H1 (cell line): ENCODE measurements around the gene CRTAC1.

Source experiments
- CHD2 ChIP-seq: IDR thresholded peaks from 2 replicates; pipeline ENCODE4 v1.6.1; 2012; ENCODE audit warnings: low read length, improper control_type of control experiment
- CTCF ChIP-seq, 3 experiments: IDR thresholded peaks; 1 replicate in 2 of 3; 2 replicates in 1 of 3; pipeline versions ENCODE4 v1.5.1 to v1.6.1; 2011; ENCODE audit warnings: low read length in 3 of 3, mild to moderate bottlenecking in 3 of 3, inconsistent platforms in 2 of 3, low read depth in 1 of 3, moderate library complexity in 1 of 3; ENCODE audit not compliant: insufficient read depth in 1 of 3; ENCODE audit errors: control extremely low read depth in 1 of 3
- GABPA ChIP-seq: IDR thresholded peaks from 2 replicates; pipeline ENCODE4 v1.6.1; 2011; ENCODE audit warnings: mild to moderate bottlenecking, low read length, moderate library complexity, borderline replicate concordance; ENCODE audit not compliant: insufficient read depth
- MAX ChIP-seq: IDR thresholded peaks from 2 replicates; pipeline ENCODE4 v1.6.1; 2012; ENCODE audit warnings: inconsistent platforms
- NANOG ChIP-seq: IDR thresholded peaks from 2 replicates; pipeline ENCODE4 v1.6.1; 2011; ENCODE audit warnings: low read length, low read depth, mild to moderate bottlenecking, inconsistent platforms; ENCODE audit not compliant: insufficient read depth, poor library complexity, severe bottlenecking
- POLR2A ChIP-seq, 2 experiments: IDR thresholded peaks; 1 replicate in 1 of 2; 2 replicates in 1 of 2; pipeline ENCODE4 v1.6.1; 2011; ENCODE audit warnings: low read depth in 2 of 2, low read length in 2 of 2, mild to moderate bottlenecking in 2 of 2; ENCODE audit errors: control extremely low read depth in 1 of 2
- RAD21 ChIP-seq, 2 experiments: IDR thresholded peaks in 1 of 2; conservative IDR thresholded peaks in 1 of 2; 2 replicates each; pipeline ENCODE4 v1.6.1; 2011; ENCODE audit warnings: low read depth in 2 of 2, low read length in 2 of 2, improper control_type of control experiment in 1 of 2, inconsistent platforms in 1 of 2, mild to moderate bottlenecking in 1 of 2, moderate library complexity in 1 of 2

- TF ChIP-seq POLR2A (IDR thresholded peaks at IDR 0.05; ENCODE audit: control extremely low read depth in 1 of 2, low read depth in 2 of 2, low read length in 2 of 2): peak; percentile 77 to 78
- peak in 1 of 3 experiments; percentile 3; a peak in 1 of 4 replicates for TF ChIP-seq CTCF (IDR thresholded peaks at IDR 0.05; ENCODE audit: control extremely low read depth in 1 of 3, insufficient read depth in 1 of 3, low read depth in 1 of 3, low read length in 3 of 3)
- no peak for TF ChIP-seq MAX
- no peak for TF ChIP-seq GABPA
- TF ChIP-seq CHD2: no peak
- no peak; a peak in 1 of 4 replicates for TF ChIP-seq RAD21 (IDR thresholded peaks at IDR 0.05 in 1 of 2, conservative IDR thresholded peaks at IDR 0.05 in 1 of 2; ENCODE audit: low read depth in 2 of 2, low read length in 2 of 2)
- TF ChIP-seq NANOG: no peak
Measured at GRCh38 chr10:98030093-98030821, at the start of gene CRTAC1.
